HG03571 (cell line): Measurements from ENCODE around the gene TAS2R39.

ENCODE experiments used
- ATAC-seq: cut with Tn5 transposase; IDR thresholded peaks from one replicate; pipeline ENCODE4 v1.9.1; 2021; ENCODE audit not compliant: unreplicated experiment

TAS2R39 gene

GRCh38 chr7:143214789-143215679 lies 31.8 kb downstream of the TAS2R39 start:
- peak; percentile 86 for ATAC-seq

GRCh38 chr7:143216151-143216550 lies 32.9 kb downstream of the TAS2R39 start:
- ATAC-seq = no peak

GRCh38 chr7:143216686-143217085 lies 33.5 kb downstream of the TAS2R39 start:
- ATAC-seq = no peak

GRCh38 chr7:143217806-143218205 lies 34.6 kb downstream of the TAS2R39 start:
- no peak for ATAC-seq

- ATAC-seq = no peak
These were observed 38.1 kb downstream of the TAS2R39 start for GRCh38 chr7:143221286-143221685.

- ATAC-seq = no peak
These were observed 38.5 kb downstream of the TAS2R39 start, which contains the start of gene TAS2R40 for GRCh38 chr7:143221737-143222136. TSS of gene TAS2R40 (plus strand) at chr7:143222037. CDS start at chr7:143222079, 42 bp downstream.

- no peak for ATAC-seq
These were observed 39.6 kb downstream of the TAS2R39 start for GRCh38 chr7:143222782-143223181.

- ATAC-seq = no peak
These were observed 40.6 kb downstream of the TAS2R39 start for GRCh38 chr7:143223784-143224183.

GRCh38 chr7:143225047-143225446 lies 41.8 kb downstream of the TAS2R39 start:
- no peak for ATAC-seq

GRCh38 chr7:143227806-143228205 lies 44.6 kb downstream of the TAS2R39 start:
- ATAC-seq = no peak

- no peak for ATAC-seq
These were observed 46.0 kb downstream of the TAS2R39 start for GRCh38 chr7:143229054-143229790.

- no peak for ATAC-seq
These were observed 47.6 kb downstream of the TAS2R39 start for GRCh38 chr7:143230602-143231457.
